Nephron progenitor cell (in vitro differentiated cells): ENCODE measurements around the gene SIRT4.
"Not testable (repeated sequence)": the region's sequence is repeated elsewhere in the genome, so short reads cannot be mapped to it uniquely, and the experiment has no call there.

Experiments used
- DNase-seq: peaks from one replicate; pipeline ENCODE4 v3.0.0; 2021
- H3K27ac Mint-ChIP-seq: 2 replicates; pipeline ENCODE4 v1.8.0; 2021; ENCODE audit warnings: mild to moderate bottlenecking, moderate library complexity, mixed read lengths
- H3K27me3 Mint-ChIP-seq: 2 replicates; pipeline ENCODE4 v1.8.0; 2021; ENCODE audit warnings: mild to moderate bottlenecking, low read depth, mixed read lengths; ENCODE audit not compliant: poor library complexity
- H3K36me3 Mint-ChIP-seq: 2 replicates; pipeline ENCODE4 v1.8.0; 2021; ENCODE audit warnings: low read depth, mixed read lengths
- H3K4me1 Mint-ChIP-seq: 2 replicates; pipeline ENCODE4 v1.8.0; 2021; ENCODE audit warnings: mixed read lengths
- H3K4me3 Mint-ChIP-seq: 2 replicates; pipeline ENCODE4 v1.8.0; 2021; ENCODE audit warnings: mild to moderate bottlenecking, moderate library complexity, mixed read lengths
- H3K9me3 Mint-ChIP-seq: 2 replicates; pipeline ENCODE4 v1.8.0; 2021; ENCODE audit warnings: mild to moderate bottlenecking, moderate library complexity, mixed read lengths
- CTCF ChIP-seq: fragments of 200-600 bp; sonication (generic); IDR thresholded peaks from 2 replicates; pipeline ENCODE4 v1.5.0; 2021; ENCODE audit warnings: antibody characterized with exemption

Gene SIRT4

GRCh38 chr12:120327593-120327992 lies 25.5 kb downstream of the SIRT4 start, which contains the start of gene PLA2G1B:
Gene PLA2G1B, minus strand, starts transcription at chr12:120327779. Its CDS starts 26 bp downstream, at chr12:120327753.
- H3K9me3 Mint-ChIP-seq = no peaks in the 10 kb centered on the region
- peaks cover 50% of the 10 kb centered on the region for H3K27me3 Mint-ChIP-seq
- H3K4me1 Mint-ChIP-seq = peaks cover 11% of the 10 kb centered on the region
- TF ChIP-seq CTCF = no peak
- no peak for DNase-seq
- no peaks in the 10 kb centered on the region for H3K36me3 Mint-ChIP-seq
- no peak within 1 kb of the TSS for H3K27ac Mint-ChIP-seq
- H3K4me3 Mint-ChIP-seq = no peak within 1 kb of the TSS

DNA sequence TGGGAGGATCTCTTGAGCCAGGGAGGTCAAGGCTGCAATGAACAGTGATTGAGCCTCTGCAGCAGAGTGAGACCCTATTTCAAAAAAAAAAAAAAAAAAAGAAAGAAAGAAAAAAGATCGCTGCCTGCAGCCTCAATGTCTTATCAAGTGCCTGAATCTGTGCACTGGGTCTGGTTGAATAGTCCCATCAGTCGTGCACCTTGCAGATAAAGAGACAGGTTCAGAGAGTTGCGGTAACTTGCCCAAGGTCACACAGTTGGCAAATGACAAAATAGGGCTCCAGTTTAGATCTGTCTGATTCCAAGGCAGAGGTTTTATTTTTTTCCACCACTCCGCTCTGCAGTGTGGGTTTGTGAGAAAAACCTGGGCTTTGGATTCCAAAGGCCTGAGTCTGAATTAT lies 26.1 kb downstream of the SIRT4 start:
- H3K9me3 Mint-ChIP-seq = no peaks in the 10 kb centered on the region
- H3K27ac Mint-ChIP-seq = no peak overlapping the region
- H3K4me1 Mint-ChIP-seq = peaks cover 11% of the 10 kb centered on the region
- H3K36me3 Mint-ChIP-seq = no peaks in the 10 kb centered on the region
- H3K4me3 Mint-ChIP-seq = no peak overlapping the region
- H3K27me3 Mint-ChIP-seq = peaks cover 48% of the 10 kb centered on the region
- no peak for DNase-seq
- no peak for TF ChIP-seq CTCF

GRCh38 chr12:120331390-120331789 lies 29.3 kb downstream of the SIRT4 start:
- Mint-ChIP-seq H3K36me3 (no peaks in the 10 kb centered on the region), H3K27me3 (peaks cover 31% of the 10 kb centered on the region), H3K4me3 (no peak overlapping the region), H3K4me1 (no peaks in the 10 kb centered on the region), H3K27ac (no peak overlapping the region), H3K9me3 (peaks cover 11% of the 10 kb centered on the region)
- DNase-seq = no peak
- TF ChIP-seq CTCF = no peak

DNA sequence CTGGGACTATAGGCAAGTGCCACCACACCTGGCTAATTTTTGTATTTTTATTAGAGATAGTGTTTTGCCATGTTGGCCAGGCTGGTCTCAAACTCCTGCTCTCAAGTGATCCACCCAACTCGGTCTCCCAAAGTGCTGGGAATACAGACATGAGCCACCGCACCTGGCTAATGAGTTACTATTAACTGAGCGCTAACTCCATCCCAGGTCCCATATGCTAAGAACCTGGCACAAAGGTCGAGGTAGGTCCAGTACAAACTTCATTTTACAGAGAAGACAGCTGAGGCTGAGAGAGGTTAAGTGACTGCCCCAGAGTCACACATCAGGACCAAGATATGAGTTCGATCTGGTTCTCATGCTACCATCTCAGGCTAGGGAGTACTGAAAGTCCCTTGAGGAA lies 29.9 kb downstream of the SIRT4 start:
- no peak for TF ChIP-seq CTCF
- Mint-ChIP-seq H3K9me3 (peaks cover 17% of the 10 kb centered on the region), H3K4me1 (no peaks in the 10 kb centered on the region), H3K4me3 (no peak overlapping the region), H3K27ac (no peak overlapping the region), H3K36me3 (no peaks in the 10 kb centered on the region), H3K27me3 (peaks cover 31% of the 10 kb centered on the region)
- no peak for DNase-seq

DNA sequence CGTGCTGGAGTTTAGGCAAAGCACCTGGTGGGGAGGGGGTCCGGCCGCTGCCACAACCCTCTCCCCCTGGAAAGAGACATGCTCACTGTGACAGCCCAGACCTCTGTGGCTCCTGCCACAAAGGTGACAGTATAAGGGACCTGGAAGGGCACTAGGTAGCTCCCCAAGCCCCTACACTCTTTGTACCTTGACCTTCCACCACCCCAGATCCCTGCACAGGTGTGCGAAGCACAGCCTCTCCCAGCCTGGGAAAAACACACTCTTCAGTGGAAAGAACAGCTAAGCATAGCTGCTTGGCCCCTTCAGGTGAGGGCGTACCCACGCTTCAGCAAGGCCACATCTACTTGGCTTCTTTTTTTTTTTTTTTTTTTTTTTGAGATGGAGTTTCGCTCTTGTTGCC lies 30.4 kb downstream of the SIRT4 start:
- Mint-ChIP-seq H3K27me3 (peaks cover 31% of the 10 kb centered on the region), H3K36me3 (peaks cover 3% of the 10 kb centered on the region), H3K9me3 (peaks cover 22% of the 10 kb centered on the region), H3K27ac (no peak overlapping the region), H3K4me1 (no peaks in the 10 kb centered on the region), H3K4me3 (no peak overlapping the region)
- no peak for DNase-seq
- TF ChIP-seq CTCF = no peak

GRCh38 chr12:120335447-120335846 lies 33.3 kb downstream of the SIRT4 start:
- H3K27ac Mint-ChIP-seq, H3K36me3 Mint-ChIP-seq, H3K4me1 Mint-ChIP-seq, H3K4me3 Mint-ChIP-seq: not testable (repeated sequence)
- H3K27me3 Mint-ChIP-seq = peaks cover 23% of the 10 kb centered on the region
- peaks cover 44% of the 10 kb centered on the region for H3K9me3 Mint-ChIP-seq
- peak; percentile 75 for DNase-seq
- peak; percentile 64 for TF ChIP-seq CTCF

GRCh38 chr12:120336392-120336791 lies 34.3 kb downstream of the SIRT4 start:
- not testable (repeated sequence) for H3K4me1 Mint-ChIP-seq, DNase-seq, H3K36me3 Mint-ChIP-seq, H3K4me3 Mint-ChIP-seq, H3K27ac Mint-ChIP-seq
- H3K27me3 Mint-ChIP-seq = peaks cover 18% of the 10 kb centered on the region
- peaks cover 45% of the 10 kb centered on the region for H3K9me3 Mint-ChIP-seq
